GM21717 (cell line): ENCODE measurements around the gene ADAMTSL3.
"Not testable (repeated sequence)": the region's sequence is repeated elsewhere in the genome, so short reads cannot be mapped to it uniquely, and the experiment has no call there.

Experiments used
- ATAC-seq: cut with Tn5 transposase; IDR thresholded peaks from one replicate; pipeline ENCODE4 v1.9.1; 2021; ENCODE audit warnings: mild to moderate bottlenecking, moderate library complexity; ENCODE audit not compliant: unreplicated experiment

Gene ADAMTSL3

GRCh38 chr15:84009616-84010015 is 355.7 kb downstream of the ADAMTSL3 start:
- ATAC-seq, result no peak

GRCh38 chr15:84010246-84010645 is 356.3 kb downstream of the ADAMTSL3 start:
- no peak for ATAC-seq

GRCh38 chr15:84016371-84016770 is 362.4 kb downstream of the ADAMTSL3 start:
- ATAC-seq, result no peak

- no peak for ATAC-seq
Observed at GRCh38 chr15:84022516-84022915, 368.6 kb downstream of the ADAMTSL3 start.

GRCh38 chr15:84023636-84024035 is 369.7 kb downstream of the ADAMTSL3 start:
- no peak for ATAC-seq

- ATAC-seq, result no peak
Observed at GRCh38 chr15:84033793-84034553, 380.1 kb downstream of the ADAMTSL3 start.

GRCh38 chr15:84034578-84035398 is 380.9 kb downstream of the ADAMTSL3 start:
- ATAC-seq, result no peak

GRCh38 chr15:84035399-84035766 is 381.5 kb downstream of the ADAMTSL3 start:
- ATAC-seq, result no peak

- no peak for ATAC-seq
Observed at GRCh38 chr15:84037301-84037700, 383.4 kb downstream of the ADAMTSL3 start.

GRCh38 chr15:84042434-84043056 is 388.6 kb downstream of the ADAMTSL3 start:
- not testable (repeated sequence) for ATAC-seq

- ATAC-seq, result no peak
Observed at GRCh38 chr15:84046064-84046637, 392.2 kb downstream of the ADAMTSL3 start.

- not testable (repeated sequence) for ATAC-seq
Observed at GRCh38 chr15:84049480-84049879, 395.6 kb downstream of the ADAMTSL3 start.

GRCh38 chr15:84050076-84050475 is 396.2 kb downstream of the ADAMTSL3 start:
- no peak for ATAC-seq

GRCh38 chr15:84051146-84051545 is 397.2 kb downstream of the ADAMTSL3 start:
- not testable (repeated sequence) for ATAC-seq

- ATAC-seq, result not testable (repeated sequence)
Observed at GRCh38 chr15:84054544-84054943, 400.6 kb downstream of the ADAMTSL3 start.

GRCh38 chr15:84057714-84058331 is 403.9 kb downstream of the ADAMTSL3 start:
- ATAC-seq, result no peak

GRCh38 chr15:84063674-84064073 is 409.8 kb downstream of the ADAMTSL3 start:
- ATAC-seq, result not testable (repeated sequence)

- not testable (repeated sequence) for ATAC-seq
Observed at GRCh38 chr15:84068674-84069073, 414.8 kb downstream of the ADAMTSL3 start.

GRCh38 chr15:84078038-84078437 is 424.1 kb downstream of the ADAMTSL3 start:
- not testable (repeated sequence) for ATAC-seq

- not testable (repeated sequence) for ATAC-seq
Observed at GRCh38 chr15:84079325-84079884, 425.5 kb downstream of the ADAMTSL3 start.
